ENCODE results near the gene LRMDA.

- TF ChIP-seq CTCF (IDR thresholded peaks at IDR 0.05; ENCODE audit: borderline replicate concordance, extremely low read depth, low read length, poor library complexity, severe bottlenecking) (no peak), EZH2 (IDR thresholded peaks at IDR 0.05; ENCODE audit: borderline replicate concordance, low read depth, low read length, severe bottlenecking) (no peak)
Measured at GRCh38 chr10:76073524-76073923, 642.1 kb downstream of the LRMDA start.

All from DND-41 (cell line).